Ascending aorta (tissue), 2 donors: ENCODE measurements around the gene FAM114A1. TPM values are rescaled to one million over a fixed set of nuclear protein-coding genes. Genes with fewer than 3 reads are reported as not detected.

Experiments used
- DNase-seq, 2 donors: peaks; one replicate each; pipeline ENCODE4 v3.0.0-alpha.2; 2019; ENCODE audit warnings: low spot score in 2 of 2
- H3K27ac ChIP-seq, 2 donors: fragments of 200-600 bp; sonication (generic); one replicate each; pipeline ENCODE4 v1.5.1; 2016 to 2017; ENCODE audit warnings: mild to moderate bottlenecking in 1 of 2
- H3K27me3 ChIP-seq: fragments of 200-600 bp; sonication (generic); one replicate; pipeline ENCODE4 v1.5.1; 2017
- H3K36me3 ChIP-seq, 2 donors: fragments of 200-600 bp; sonication (generic); one replicate each; pipeline ENCODE4 v1.5.1; 2016
- H3K4me1 ChIP-seq, 2 donors: fragments of 200-600 bp; sonication (generic); one replicate each; pipeline ENCODE4 v1.5.1; 2016 to 2017; ENCODE audit warnings: mild to moderate bottlenecking in 1 of 2
- H3K4me3 ChIP-seq, 2 donors: fragments of 200-600 bp; sonication (generic); one replicate each; pipeline ENCODE4 v1.5.1; 2016 to 2017; ENCODE audit warnings: mild to moderate bottlenecking in 1 of 2
- H3K9me3 ChIP-seq, 2 donors: fragments of 200-600 bp; sonication (generic); one replicate each; pipeline ENCODE4 v1.5.1; 2016
- CTCF ChIP-seq, 3 experiments: fragments of 200-600 bp in 2 of 3; fragments of 450-650 bp in 1 of 3; sonication (generic) in 2 of 3; IDR thresholded peaks; one replicate each; pipeline ENCODE4 v1.5.1; 2016 to 2019; ENCODE audit warnings: antibody characterized with exemption in 3 of 3, mild to moderate bottlenecking in 1 of 3, moderate library complexity in 1 of 3
- intact Hi-C: fragments of 100-400 bp; cut with DNase I; formaldehyde crosslinking; loops from one replicate; pipeline ENCODE4 v1.15.1; 2023
- total RNA-seq: library from RNA; depleted of rRNA; stranded (reverse); fragments of >200 nt; gene quantifications from one replicate; pipeline ENCODE4 v1.1.0, GENCODE V29; 2016

The FAM114A1 gene
- total RNA-seq, 1 donor from 2014 or later: 45.7 TPM

DNA sequence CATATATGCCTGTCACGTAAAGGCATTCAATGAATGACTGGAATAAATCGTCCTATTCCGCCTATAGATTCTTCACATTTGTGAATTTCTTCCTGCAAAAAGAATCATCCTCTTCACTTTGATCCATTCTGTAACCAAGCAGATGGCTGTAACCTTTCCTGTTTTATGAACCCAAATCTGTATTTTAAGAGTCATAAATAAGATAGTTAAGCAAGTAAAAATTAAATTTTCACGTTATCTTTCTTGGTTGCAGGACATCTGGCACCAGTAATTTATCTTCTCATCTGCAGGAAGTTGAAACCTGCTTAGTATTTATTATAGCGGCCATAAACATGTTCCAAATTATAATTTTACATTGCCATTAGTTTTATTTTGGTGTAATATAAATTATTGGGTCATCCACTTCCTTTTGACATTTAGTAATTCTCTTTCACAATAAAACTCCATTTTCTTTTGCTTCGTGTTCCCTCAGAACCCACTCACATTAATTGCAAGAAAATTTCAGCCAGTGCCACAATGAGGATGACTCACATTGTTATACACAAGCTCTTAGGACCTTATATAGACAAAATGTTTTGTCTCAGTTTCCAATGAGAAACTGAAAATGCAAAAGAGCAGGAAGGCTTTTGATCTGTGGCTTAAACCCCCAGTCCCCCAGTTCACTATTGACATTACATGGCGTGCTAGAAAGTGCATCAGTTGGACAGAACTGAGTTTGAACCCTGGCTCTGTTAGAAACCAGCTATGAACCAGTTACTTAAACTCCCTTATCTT, 113.5 kb downstream of the FAM114A1 start:
- Histone ChIP-seq H3K9me3 (no peaks in the 10 kb centered on the region), H3K4me3 (no peak overlapping the region), H3K4me1 (no peaks in the 10 kb centered on the region), H3K27ac (no peak overlapping the region), H3K36me3 (no peaks in the 10 kb centered on the region), H3K27me3 (no peaks in the 10 kb centered on the region)
- DNase-seq: no peak
- TF ChIP-seq CTCF (IDR thresholded peaks at IDR 0.05): no peak
- intact Hi-C loops: no loop called here

GRCh38 chr4:38982361-38983095, 114.9 kb downstream of the FAM114A1 start:
- Histone ChIP-seq H3K4me1 (no peaks in the 10 kb centered on the region), H3K9me3 (no peaks in the 10 kb centered on the region), H3K27ac (no peak overlapping the region), H3K4me3 (no peak overlapping the region), H3K27me3 (no peaks in the 10 kb centered on the region), H3K36me3 (no peaks in the 10 kb centered on the region)
- intact Hi-C loops: no loop called here
- TF ChIP-seq CTCF (IDR thresholded peaks at IDR 0.05): no peak
- DNase-seq: no peak

GRCh38 chr4:38983291-38983690, 115.7 kb downstream of the FAM114A1 start:
- no peak for TF ChIP-seq CTCF (IDR thresholded peaks at IDR 0.05)
- Histone ChIP-seq H3K4me1 (no peaks in the 10 kb centered on the region), H3K4me3 (no peak overlapping the region), H3K27ac (no peak overlapping the region), H3K9me3 (no peaks in the 10 kb centered on the region), H3K27me3 (no peaks in the 10 kb centered on the region), H3K36me3 (no peaks in the 10 kb centered on the region)
- DNase-seq: no peak
- intact Hi-C loops: no loop called here

GRCh38 chr4:38983787-38984598, 116.4 kb downstream of the FAM114A1 start:
- H3K36me3 ChIP-seq: no peaks in the 10 kb centered on the region
- H3K9me3 ChIP-seq: no peaks in the 10 kb centered on the region
- no peaks in the 10 kb centered on the region for H3K4me1 ChIP-seq
- no peak overlapping the region for H3K4me3 ChIP-seq
- TF ChIP-seq CTCF (IDR thresholded peaks at IDR 0.05): no peak
- DNase-seq: no peak
- H3K27ac ChIP-seq: no peak overlapping the region
- intact Hi-C loops: no loop called here
- no peaks in the 10 kb centered on the region for H3K27me3 ChIP-seq

GRCh38 chr4:38985410-38986100, 117.9 kb downstream of the FAM114A1 start:
- no peaks in the 10 kb centered on the region for H3K36me3 ChIP-seq
- H3K4me1 ChIP-seq: no peaks in the 10 kb centered on the region
- H3K9me3 ChIP-seq: no peaks in the 10 kb centered on the region
- DNase-seq: no peak
- H3K27ac ChIP-seq: no peak overlapping the region
- no peak for TF ChIP-seq CTCF (IDR thresholded peaks at IDR 0.05)
- H3K27me3 ChIP-seq: no peaks in the 10 kb centered on the region
- H3K4me3 ChIP-seq: no peak overlapping the region
- intact Hi-C loops: no loop called here
